Keratinocyte (primary cell): ENCODE measurements around the gene PARD6G.

Experiments used
- EZH2 ChIP-seq: IDR thresholded peaks from one replicate; pipeline ENCODE4 v1.6.1; 2012; ENCODE audit warnings: inconsistent platforms, mild to moderate bottlenecking, low read length, moderate library complexity
- TF ChIP-seq, protein P1 (sequence below), 3 experiments: IDR thresholded peaks in 1 of 3; conservative IDR thresholded peaks in 1 of 3; optimal IDR thresholded peaks in 1 of 3; 2 replicates in 2 of 3; 3 replicates in 1 of 3; pipeline versions ENCODE3 to v1.5.1; 2011; ENCODE audit warnings: low read length in 3 of 3, mild to moderate bottlenecking in 3 of 3, moderate library complexity in 2 of 3, control low read depth in 1 of 3, inconsistent platforms in 1 of 3; ENCODE audit not compliant: insufficient read depth in 2 of 3; ENCODE audit errors: extremely low read depth in 1 of 3

DNA sequence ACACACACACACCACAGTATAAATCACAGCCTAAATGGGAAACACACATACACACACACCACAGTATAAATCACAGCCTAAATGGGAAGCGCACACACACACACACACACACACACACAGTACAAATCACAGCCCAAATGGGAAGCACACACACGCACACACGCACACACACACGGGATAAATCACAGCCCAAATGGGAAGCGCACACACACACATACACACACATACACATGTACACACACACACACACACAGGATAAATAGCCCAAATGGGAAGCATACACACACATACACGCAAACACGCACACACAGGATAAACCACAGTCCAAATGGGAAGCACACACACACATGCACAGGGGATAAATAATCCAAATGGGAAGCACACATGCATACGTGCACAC, 70.2 kb downstream of the PARD6G start:
- TF ChIP-seq, protein P1, sequence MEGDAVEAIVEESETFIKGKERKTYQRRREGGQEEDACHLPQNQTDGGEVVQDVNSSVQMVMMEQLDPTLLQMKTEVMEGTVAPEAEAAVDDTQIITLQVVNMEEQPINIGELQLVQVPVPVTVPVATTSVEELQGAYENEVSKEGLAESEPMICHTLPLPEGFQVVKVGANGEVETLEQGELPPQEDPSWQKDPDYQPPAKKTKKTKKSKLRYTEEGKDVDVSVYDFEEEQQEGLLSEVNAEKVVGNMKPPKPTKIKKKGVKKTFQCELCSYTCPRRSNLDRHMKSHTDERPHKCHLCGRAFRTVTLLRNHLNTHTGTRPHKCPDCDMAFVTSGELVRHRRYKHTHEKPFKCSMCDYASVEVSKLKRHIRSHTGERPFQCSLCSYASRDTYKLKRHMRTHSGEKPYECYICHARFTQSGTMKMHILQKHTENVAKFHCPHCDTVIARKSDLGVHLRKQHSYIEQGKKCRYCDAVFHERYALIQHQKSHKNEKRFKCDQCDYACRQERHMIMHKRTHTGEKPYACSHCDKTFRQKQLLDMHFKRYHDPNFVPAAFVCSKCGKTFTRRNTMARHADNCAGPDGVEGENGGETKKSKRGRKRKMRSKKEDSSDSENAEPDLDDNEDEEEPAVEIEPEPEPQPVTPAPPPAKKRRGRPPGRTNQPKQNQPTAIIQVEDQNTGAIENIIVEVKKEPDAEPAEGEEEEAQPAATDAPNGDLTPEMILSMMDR (optimal IDR thresholded peaks at IDR 0.05 in 1 of 3, IDR thresholded peaks at IDR 0.05 in 1 of 3, conservative IDR thresholded peaks at IDR 0.05 in 1 of 3; ENCODE audit: extremely low read depth in 1 of 3, insufficient read depth in 2 of 3, low read length in 3 of 3): no peak
- TF ChIP-seq EZH2: no peak
